HG02642 (cell line): ENCODE results near the gene KLK11.

Experiments used
- ATAC-seq: cut with Tn5 transposase; IDR thresholded peaks from one replicate; pipeline ENCODE4 v1.9.1; 2021; ENCODE audit warnings: mild to moderate bottlenecking; ENCODE audit not compliant: unreplicated experiment, poor library complexity

Gene KLK11

DNA sequence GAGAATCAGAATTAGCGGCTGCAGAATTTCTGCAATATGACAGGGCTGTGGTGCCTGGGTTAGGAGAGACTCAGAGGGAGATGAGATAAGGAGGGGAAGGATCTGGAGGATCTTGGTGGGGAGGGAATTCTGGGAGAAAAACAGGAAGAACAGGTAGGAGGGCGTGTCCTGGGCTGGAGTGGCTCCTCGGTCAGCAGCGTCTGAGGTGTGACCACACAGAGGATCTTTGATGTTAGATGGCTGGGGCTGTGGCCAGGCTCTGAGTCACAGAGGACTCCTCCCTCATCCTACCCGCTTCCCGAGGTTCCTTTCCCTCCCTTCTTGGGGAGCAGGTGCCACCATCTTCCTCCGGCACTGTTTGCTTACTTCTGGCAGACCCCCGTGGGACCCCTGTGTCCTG is 50.6 kb downstream of the KLK11 start:
- ATAC-seq: no peak

DNA sequence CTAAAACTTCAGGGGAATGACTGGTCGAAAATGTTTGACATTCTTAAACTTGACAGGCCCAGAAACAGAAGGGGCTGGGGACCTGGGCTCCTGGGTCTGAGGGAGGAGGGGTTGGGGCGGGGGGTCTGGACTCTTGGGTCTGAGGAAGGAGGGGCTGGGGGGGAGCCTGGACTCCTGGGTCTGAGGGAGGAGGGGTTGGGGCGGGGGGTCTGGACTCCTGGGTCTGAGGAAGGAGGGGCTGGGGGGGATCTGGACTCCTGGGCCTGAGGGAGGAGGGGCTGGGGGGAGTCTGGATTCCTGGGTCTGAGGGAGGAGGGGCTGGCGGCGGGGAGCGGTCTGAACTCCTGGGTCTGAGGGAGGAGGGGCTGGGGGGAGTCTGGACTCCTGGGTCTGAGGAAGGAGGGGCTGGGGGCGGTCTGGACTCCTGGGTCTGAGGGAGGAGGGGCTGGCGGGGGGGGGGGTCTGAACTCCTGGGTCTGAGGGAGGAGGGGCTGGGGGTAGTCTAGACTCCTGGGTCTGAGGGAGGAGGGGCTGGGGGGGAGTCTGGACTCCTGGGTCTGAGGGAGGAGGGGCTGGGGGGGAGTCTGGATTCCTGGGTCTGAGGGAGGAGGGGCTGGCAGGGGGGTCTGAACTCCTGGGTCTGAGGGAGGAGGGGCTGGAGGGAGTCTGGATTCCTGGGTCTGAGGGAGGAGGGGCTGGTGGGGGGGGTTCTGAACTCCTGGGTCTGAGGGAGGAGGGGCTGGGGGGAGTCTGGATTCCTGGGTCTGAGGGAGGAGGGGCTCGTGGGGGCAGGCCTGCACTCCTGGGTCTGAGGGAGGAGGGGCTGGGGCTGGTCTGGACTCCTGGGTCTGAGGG is 51.5 kb downstream of the KLK11 start:
- ATAC-seq: no peak

DNA sequence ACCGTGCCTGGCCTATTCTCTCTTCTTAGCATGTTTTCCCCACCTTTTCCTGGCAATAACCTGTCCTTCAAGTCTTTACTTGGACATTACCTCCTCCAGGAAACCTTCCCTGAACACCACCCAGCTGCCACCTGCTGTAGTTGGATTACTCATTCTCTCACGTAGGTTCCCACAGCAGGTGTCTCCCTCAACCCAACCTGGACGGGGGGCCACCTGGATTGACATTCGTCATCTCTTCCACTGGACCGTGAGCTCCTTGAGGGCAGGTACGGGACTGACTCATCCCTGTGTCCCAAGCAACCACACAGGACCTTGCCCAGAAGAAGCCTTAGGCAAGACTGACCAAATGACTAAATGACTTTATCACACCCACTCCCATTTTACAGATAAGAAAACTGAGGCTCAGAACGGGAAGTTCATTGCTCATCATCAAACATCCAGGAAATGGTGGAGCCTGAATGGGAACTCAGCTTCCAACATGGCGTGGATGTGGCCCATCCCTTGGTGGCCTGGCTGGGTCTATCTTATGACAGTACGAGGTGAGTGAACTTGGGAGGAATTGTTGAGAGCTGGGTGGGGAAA is 53.5 kb downstream of the KLK11 start:
- no peak for ATAC-seq
